Activated CD4-positive, CD25-positive, alpha-beta regulatory T cell (primary cell): ENCODE data around the gene POLA1.
A peak's percentile ranks its signal among the peaks of the same experiment; 100 is the strongest.
"Not testable (repeated sequence)": the region's sequence is repeated elsewhere in the genome, so short reads cannot be mapped to it uniquely, and the experiment has no call there.

Experiments
- DNase-seq, 4 experiments: peaks; one replicate each; lab custom pipeline; 2025; lab: John Stamatoyannopoulos, UW

POLA1 gene

GRCh38 chrX:24693453-24694202 is at the start of gene POLA1:
Gene POLA1, plus strand, starts transcription at chrX:24693918. Its CDS starts 44 bp downstream, at chrX:24693962.
- peak; percentile 23 to 45 (median 28) for DNase-seq

GRCh38 chrX:24646006-24646405 is 47.7 kb upstream of the POLA1 start:
- DNase-seq, result no peak

- no peak for DNase-seq
Measured at GRCh38 chrX:24646745-24647182, 47.0 kb upstream of the POLA1 start.

GRCh38 chrX:24647257-24648058 is 46.3 kb upstream of the POLA1 start, which contains the start of gene PCYT1B:
Gene PCYT1B, minus strand, starts transcription at chrX:24647347. Its CDS starts 242 bp downstream, at chrX:24647105.
- peak; percentile 1 to 8 (median 4) for DNase-seq

- DNase-seq, result no peak
Measured at GRCh38 chrX:24648495-24648894, 45.2 kb upstream of the POLA1 start.

- DNase-seq, result no peak
Measured at GRCh38 chrX:24651783-24652182, 41.9 kb upstream of the POLA1 start.

- DNase-seq, result not testable (repeated sequence)
Measured at GRCh38 chrX:24655679-24656078, 38.0 kb upstream of the POLA1 start.

- DNase-seq, result no peak
Measured at GRCh38 chrX:24657671-24658386, 35.9 kb upstream of the POLA1 start.

- DNase-seq, result no peak
Measured at GRCh38 chrX:24658421-24658820, 35.3 kb upstream of the POLA1 start.

- DNase-seq, result no peak
Measured at GRCh38 chrX:24659106-24659505, 34.6 kb upstream of the POLA1 start.

- DNase-seq, result no peak
Measured at GRCh38 chrX:24659646-24660045, 34.1 kb upstream of the POLA1 start.

GRCh38 chrX:24661292-24661691 is 32.4 kb upstream of the POLA1 start:
- no peak for DNase-seq

GRCh38 chrX:24662352-24662751 is 31.4 kb upstream of the POLA1 start:
- DNase-seq, result no peak

- DNase-seq, result no peak
Measured at GRCh38 chrX:24668111-24668510, 25.6 kb upstream of the POLA1 start.

GRCh38 chrX:24672701-24673190 is 21.0 kb upstream of the POLA1 start:
- DNase-seq, result no peak

GRCh38 chrX:24673424-24673823 is 20.3 kb upstream of the POLA1 start:
- DNase-seq, result no peak

- DNase-seq, result no peak
Measured at GRCh38 chrX:24676403-24677024, 17.2 kb upstream of the POLA1 start.

GRCh38 chrX:24682739-24683432 is 10.8 kb upstream of the POLA1 start:
- no peak for DNase-seq

- no peak for DNase-seq
Measured at GRCh38 chrX:24684048-24684447, 9.7 kb upstream of the POLA1 start.

- DNase-seq, result no peak
Measured at GRCh38 chrX:24692305-24692704, 1.4 kb upstream of the POLA1 start.

GRCh38 chrX:24694825-24695224 is 1.1 kb downstream of the POLA1 start:
- no peak for DNase-seq
